Colon (tissue), 2 donors: ENCODE data around the gene ZNF846.
"Not testable (repeated sequence)": the region's sequence is repeated elsewhere in the genome, so short reads cannot be mapped to it uniquely, and the experiment has no call there.

Experiments used
- FAIRE-seq: peaks from 2 replicates; lab custom pipeline; 2012; peaks lifted over from hg19 to GRCh38; lab: Jason Lieb, UNC
- donor health status: control.
- donor health status: control.

The ZNF846 gene

GRCh38 chr19:9784163-9784496 lies 15.6 kb upstream of the ZNF846 start:
- not testable (repeated sequence) for FAIRE-seq

DNA sequence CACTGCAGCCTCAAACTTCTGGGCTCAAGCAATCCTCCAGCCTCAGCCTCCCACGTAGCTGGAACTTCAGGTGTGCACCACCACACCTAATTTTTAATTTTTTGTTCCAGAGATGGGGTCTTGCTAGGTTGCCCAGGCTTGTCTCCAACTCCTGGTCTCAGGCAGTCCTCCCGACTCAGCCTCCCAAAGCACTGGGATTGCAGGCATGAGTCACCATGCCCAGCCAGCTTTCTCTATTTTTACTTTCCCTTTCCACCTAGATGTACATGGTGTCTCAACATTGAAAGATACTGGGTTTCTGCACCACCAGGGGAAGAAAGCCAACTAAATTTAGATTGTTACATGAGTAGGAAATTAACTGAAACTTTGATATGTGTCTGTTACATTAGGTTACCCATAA lies 13.8 kb upstream of the ZNF846 start:
- no peak for FAIRE-seq

DNA sequence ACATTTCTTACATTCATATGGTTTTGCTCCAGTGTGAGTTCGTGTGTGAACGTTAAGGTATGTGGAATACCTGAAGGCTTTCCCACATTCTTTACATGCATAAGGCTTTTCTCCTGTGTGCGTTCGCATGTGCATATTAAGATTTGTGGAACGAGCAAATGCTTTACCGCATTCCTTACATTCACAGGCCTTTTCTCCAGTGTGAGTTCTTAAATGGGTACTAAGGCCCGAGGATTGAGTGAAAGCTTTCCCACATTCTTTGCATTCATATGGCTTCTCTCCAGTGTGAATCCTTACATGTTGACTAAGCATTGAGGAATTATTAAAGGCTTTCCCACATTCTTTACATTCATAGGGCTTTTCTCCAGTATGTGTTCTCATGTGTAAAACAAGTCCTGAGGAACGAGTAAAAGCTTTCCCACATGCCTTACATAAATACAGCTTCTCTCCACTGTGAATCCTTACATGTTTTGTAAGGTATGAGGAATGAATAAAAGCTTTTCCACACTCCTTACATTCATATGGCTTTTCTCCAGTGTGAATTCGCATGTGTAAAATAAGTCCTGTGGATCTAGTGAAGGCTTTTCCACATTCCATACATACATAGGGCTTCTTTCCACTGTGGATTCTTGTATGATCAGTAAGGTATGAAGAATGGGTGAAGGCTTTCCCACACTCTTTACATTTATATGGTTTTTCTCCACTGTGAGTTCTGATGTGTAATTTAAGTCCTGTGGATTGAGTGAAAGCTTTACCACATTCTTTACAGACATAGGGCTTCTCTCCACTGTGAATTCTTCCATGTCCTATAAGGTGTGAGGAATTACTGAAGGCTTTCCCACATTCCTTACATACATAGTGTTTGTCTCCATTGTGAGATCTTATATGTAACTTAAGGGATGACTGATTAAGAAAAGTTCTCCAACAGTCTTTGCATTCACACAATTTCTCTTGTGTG lies 10.7 kb downstream of the ZNF846 start:
- no peak for FAIRE-seq

DNA sequence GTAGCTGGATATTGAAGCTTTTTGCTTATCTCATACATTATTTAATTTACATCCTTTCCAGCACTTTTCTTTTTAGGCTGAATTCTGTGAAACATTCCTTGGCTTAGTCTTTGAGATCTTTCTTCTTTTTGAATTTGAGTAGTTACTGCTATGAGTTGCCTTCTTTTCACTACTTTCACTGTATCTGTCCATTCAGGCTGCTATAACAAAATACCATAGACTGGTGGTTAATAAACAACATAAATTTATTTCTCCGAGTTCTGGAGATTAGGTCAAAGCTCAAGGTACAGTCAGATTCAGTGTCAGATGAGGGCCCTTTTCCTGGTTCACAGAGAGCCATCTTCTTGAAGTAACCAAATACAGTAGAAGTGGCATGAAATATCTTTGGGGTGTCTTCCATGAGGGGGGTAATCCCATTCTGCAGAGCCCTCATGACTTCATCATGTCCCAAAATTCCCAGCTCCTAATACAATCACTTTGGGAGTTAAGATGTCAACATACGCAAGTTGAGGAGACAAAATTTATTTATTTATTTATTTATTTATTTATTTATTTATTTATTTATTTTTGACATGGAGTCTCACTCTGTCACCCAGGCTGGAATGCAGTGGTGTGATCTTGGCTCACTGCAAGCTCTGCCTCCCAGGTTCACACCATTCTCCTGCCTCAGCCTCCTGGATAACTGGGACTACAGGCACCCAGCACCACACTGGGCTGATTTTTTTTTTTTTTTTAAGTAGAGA lies 15.7 kb downstream of the ZNF846 start:
- no peak for FAIRE-seq

DNA sequence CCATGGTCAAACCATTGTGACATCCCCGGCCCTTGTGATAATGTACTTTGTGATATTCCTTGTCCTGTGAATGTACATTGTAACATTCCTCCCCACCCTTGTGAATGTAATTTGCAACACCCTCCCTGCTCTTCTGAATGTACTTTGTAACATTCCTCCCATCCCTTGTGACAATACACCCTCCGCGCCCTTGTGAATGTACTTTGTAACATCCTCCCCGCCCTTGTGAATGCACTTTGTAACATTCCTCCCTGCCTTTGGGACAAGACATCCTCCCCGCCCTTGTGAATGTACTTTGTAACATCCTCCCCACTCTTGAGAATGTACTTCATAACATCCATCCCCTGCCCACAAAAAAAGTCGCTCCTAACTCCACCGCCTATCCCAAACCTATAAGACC lies 17.1 kb downstream of the ZNF846 start:
- FAIRE-seq, result no peak

GRCh38 chr19:9741476-9742171 lies 26.9 kb downstream of the ZNF846 start:
- no peak for FAIRE-seq

DNA sequence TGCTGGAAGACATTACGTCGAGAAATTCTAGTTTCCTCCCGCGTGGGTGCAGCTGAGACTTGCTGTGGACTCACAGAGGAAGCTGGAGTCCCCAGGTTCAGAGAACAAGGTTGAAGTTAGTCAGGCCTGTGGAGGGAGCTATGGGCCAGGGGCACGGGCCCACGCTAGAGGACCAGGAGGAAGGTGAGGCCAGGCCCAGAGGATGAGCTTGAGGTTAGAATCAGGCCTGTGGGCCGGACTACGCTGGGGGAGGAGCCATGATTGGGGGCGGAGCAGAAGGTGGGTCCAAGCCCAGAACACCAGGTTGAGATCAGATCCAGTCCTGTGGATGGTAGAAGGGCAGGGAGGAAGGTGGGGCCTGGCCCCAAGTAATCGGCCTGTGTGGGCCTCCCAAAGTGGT lies 32.6 kb downstream of the ZNF846 start:
- FAIRE-seq, result no peak

GRCh38 chr19:9730056-9730455 lies 38.5 kb downstream of the ZNF846 start:
- FAIRE-seq, result not testable (repeated sequence)

GRCh38 chr19:9729162-9729561 lies 39.4 kb downstream of the ZNF846 start:
- FAIRE-seq, result no peak

- no peak for FAIRE-seq
Observed at GRCh38 chr19:9727644-9728043, 40.9 kb downstream of the ZNF846 start.

DNA sequence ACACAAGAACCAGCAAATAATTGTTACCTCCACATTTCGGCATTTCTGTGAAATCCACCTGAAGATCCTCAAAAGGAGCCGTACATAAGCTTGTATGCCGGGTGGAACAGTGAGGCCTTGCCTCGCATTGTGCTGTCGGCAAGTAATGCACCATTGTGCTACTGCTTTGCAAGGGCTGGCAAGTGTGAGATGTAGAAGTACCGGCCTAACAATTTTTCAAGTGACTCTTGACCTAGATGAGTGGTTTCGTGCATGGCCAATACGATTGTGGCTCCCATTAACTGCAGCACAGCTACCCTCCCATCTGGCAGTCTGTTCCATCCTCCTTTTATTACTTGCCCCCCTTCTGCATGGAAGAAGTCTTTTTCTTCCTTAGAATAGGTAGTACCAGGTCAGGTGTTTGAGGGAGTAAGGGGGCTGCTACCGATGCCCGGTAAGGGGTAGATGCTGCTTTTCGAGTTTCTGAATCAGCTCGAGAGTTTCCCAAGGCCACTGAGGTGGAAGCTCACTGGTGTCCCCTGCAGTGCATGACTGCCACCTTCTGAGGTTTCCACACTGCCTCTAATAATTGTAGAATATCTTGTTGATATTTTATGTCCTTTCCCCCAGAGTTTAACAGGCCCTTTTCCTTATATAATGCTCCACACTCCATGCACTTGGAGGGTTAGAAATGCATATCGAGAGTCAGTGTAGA lies 42.9 kb downstream of the ZNF846 start:
- FAIRE-seq, result not testable (repeated sequence)

DNA sequence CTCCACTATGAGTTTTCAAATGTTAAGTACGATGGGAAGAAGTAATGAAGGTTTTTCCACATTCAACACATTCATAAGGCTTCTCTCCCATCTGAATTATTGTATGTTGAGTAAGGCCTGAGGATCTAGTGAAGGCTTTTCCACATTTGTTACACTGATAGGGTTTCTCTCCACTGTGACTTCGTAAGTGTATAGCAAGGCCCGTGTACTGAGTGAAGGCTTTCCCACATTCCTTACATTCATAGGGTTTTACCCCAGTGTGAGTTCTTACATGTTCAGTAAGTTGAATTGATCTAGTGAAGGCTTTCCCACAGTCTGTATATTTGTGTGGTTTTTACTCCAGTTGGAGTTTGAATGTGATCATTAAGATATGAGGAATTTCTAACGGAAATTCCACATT lies 44.4 kb downstream of the ZNF846 start:
- no peak for FAIRE-seq

- no peak for FAIRE-seq
Observed at GRCh38 chr19:9721861-9722260, 46.7 kb downstream of the ZNF846 start.

GRCh38 chr19:9720541-9720940 lies 48.0 kb downstream of the ZNF846 start:
- no peak for FAIRE-seq

GRCh38 chr19:9711815-9712214 lies 56.7 kb downstream of the ZNF846 start:
- FAIRE-seq, result no peak

DNA sequence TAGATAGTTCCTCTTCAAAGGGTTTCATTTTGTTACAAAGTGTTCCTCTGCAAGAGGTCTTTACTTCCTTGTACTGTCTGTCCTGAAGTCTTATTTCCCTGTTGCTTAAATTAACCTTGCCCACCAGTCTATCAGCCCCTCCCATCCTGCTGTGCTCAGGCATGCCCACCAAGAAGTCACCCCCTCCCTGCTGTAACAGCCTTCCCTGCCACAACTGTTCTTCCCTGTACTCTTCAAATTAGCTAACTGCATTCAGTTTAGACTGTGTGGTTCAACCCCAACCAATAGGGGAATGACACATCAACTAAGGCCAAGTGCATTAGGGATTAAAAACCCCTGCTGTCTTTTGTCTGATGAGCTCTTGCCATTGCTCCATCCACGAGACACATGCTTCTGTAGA lies 59.2 kb downstream of the ZNF846 start:
- FAIRE-seq, result no peak

DNA sequence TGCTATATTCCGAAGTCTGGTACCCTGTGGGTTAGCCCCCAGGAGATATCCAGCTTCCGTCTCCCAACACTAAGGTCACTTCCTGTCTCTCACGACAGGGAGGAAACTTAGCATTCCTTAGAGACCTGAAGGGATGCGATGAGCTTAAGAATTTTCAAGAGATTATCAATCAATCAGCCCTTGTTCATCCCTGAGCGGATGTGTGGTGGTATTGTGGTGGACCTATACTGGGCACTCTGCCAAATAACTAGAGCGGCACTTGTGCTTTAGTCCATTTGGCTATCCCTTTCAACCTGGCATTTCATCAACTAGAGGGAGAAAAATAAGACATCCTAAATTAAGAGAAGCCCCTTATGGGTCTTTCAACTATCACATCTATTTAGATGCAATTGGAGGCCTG lies 62.7 kb downstream of the ZNF846 start:
- no peak for FAIRE-seq

GRCh38 chr19:9702186-9702585 lies 66.4 kb downstream of the ZNF846 start:
- no peak for FAIRE-seq
